Measurements from ENCODE around the gene GTPBP4. TPM values are rescaled to one million over a fixed set of nuclear protein-coding genes. Genes with fewer than 3 reads are reported as not detected.

GTPBP4 gene
- total RNA-seq, 2 experiments from 2014 or later: 50.3 to 53.7 TPM

DNA sequence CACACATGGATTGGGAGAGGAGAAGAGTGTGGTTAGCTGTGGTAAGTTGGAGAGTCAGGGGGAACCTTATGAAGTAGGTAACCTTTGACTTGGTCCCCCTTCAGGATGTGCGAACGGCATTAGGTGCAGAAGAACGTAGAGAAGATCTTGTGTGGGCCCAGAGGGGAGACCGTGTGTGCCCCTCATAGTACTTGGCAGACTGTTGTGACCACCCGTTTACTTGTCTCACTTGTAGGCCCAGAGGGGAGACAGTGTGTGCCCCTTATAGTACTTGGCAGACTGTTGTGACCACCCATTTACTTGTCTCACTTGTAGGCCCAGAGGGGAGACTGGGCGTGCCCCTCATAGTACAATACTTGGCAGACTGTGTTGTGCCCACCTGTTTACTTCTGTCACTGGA is 2.6 kb downstream of the GTPBP4 start:
- Mint-ChIP-seq H3K4me3 (peak overlapping the region; percentile 70), H3K27ac (peak overlapping the region; percentile 62), H3K27me3 (no peaks in the 10 kb centered on the region), H3K9me3 (no peaks in the 10 kb centered on the region), H3K36me3 (ENCODE audit: low read depth) (peaks cover 66% of the 10 kb centered on the region), H3K4me1 (ENCODE audit: low read depth) (peaks cover 46% of the 10 kb centered on the region)
- Histone ChIP-seq H3K27ac (ENCODE audit: low read depth in 1 of 2, low read length in 2 of 2) (no peak overlapping the region), H3K4me3 (ENCODE audit: low read length) (no peak overlapping the region), H3K27me3 (ENCODE audit: control insufficient read depth in 1 of 2, insufficient read depth in 2 of 2, low read length in 2 of 2) (no peaks in the 10 kb centered on the region), H3K4me1 (ENCODE audit: insufficient read depth, low read length) (peaks cover 23% of the 10 kb centered on the region), H3K36me3 (ENCODE audit: insufficient read depth, low read length) (peaks cover 35% of the 10 kb centered on the region), H3K9me3 (ENCODE audit: control insufficient read depth in 1 of 2, insufficient read depth in 1 of 2, low read length in 2 of 2) (no peaks in the 10 kb centered on the region)
- ChIA-PET POLR2A (no interaction called here), CTCF (no interaction called here)
- DNase-seq (no peak), ATAC-seq (ENCODE audit: poor library complexity) (no peak)
- intact Hi-C loops (cut with DNase I, micrococcal nuclease): no loop called here
- TF ChIP-seq, protein P1, sequence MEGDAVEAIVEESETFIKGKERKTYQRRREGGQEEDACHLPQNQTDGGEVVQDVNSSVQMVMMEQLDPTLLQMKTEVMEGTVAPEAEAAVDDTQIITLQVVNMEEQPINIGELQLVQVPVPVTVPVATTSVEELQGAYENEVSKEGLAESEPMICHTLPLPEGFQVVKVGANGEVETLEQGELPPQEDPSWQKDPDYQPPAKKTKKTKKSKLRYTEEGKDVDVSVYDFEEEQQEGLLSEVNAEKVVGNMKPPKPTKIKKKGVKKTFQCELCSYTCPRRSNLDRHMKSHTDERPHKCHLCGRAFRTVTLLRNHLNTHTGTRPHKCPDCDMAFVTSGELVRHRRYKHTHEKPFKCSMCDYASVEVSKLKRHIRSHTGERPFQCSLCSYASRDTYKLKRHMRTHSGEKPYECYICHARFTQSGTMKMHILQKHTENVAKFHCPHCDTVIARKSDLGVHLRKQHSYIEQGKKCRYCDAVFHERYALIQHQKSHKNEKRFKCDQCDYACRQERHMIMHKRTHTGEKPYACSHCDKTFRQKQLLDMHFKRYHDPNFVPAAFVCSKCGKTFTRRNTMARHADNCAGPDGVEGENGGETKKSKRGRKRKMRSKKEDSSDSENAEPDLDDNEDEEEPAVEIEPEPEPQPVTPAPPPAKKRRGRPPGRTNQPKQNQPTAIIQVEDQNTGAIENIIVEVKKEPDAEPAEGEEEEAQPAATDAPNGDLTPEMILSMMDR (IDR thresholded peaks at IDR 0.05): no peak

- ChIA-PET POLR2A (no interaction called here), CTCF (no interaction called here)
Measured at GRCh38 chr10:992467-992866, 4.2 kb downstream of the GTPBP4 start.

GRCh38 chr10:992871-993270 is 4.6 kb downstream of the GTPBP4 start:
- Histone ChIP-seq H3K36me3 (ENCODE audit: insufficient read depth, low read length) (peaks cover 56% of the 10 kb centered on the region), H3K27ac (ENCODE audit: low read depth in 1 of 2, low read length in 2 of 2) (no peak overlapping the region), H3K4me1 (ENCODE audit: insufficient read depth, low read length) (peaks cover 15% of the 10 kb centered on the region), H3K9me3 (ENCODE audit: control insufficient read depth in 1 of 2, insufficient read depth in 1 of 2, low read length in 2 of 2) (no peaks in the 10 kb centered on the region), H3K4me3 (ENCODE audit: low read length) (no peak overlapping the region), H3K27me3 (ENCODE audit: control insufficient read depth in 1 of 2, insufficient read depth in 2 of 2, low read length in 2 of 2) (no peaks in the 10 kb centered on the region)
- intact Hi-C loops (cut with DNase I, micrococcal nuclease): no loop called here
- DNase-seq (no peak), ATAC-seq (ENCODE audit: poor library complexity) (no peak)
- no peaks in the 10 kb centered on the region for H3K27me3 Mint-ChIP-seq
- H3K4me1 Mint-ChIP-seq (ENCODE audit: low read depth): peaks cover 34% of the 10 kb centered on the region
- ChIA-PET CTCF (no interaction called here), POLR2A (no interaction called here)
- TF ChIP-seq, protein P1 (IDR thresholded peaks at IDR 0.05): no peak
- H3K9me3 Mint-ChIP-seq: no peaks in the 10 kb centered on the region
- peak overlapping the region; percentile 42 for H3K4me3 Mint-ChIP-seq
- no peak overlapping the region for H3K27ac Mint-ChIP-seq
- H3K36me3 Mint-ChIP-seq (ENCODE audit: low read depth): peaks cover 84% of the 10 kb centered on the region

More at GRCh38 chr10:992467-992866, 4.2 kb downstream of the GTPBP4 start:
- Histone ChIP-seq H3K27me3 (ENCODE audit: control insufficient read depth in 1 of 2, insufficient read depth in 2 of 2, low read length in 2 of 2) (no peaks in the 10 kb centered on the region), H3K9me3 (ENCODE audit: control insufficient read depth in 1 of 2, insufficient read depth in 1 of 2, low read length in 2 of 2) (no peaks in the 10 kb centered on the region), H3K36me3 (ENCODE audit: insufficient read depth, low read length) (peaks cover 52% of the 10 kb centered on the region), H3K4me1 (ENCODE audit: insufficient read depth, low read length) (peaks cover 19% of the 10 kb centered on the region), H3K4me3 (ENCODE audit: low read length) (no peak overlapping the region), H3K27ac (ENCODE audit: low read depth in 1 of 2, low read length in 2 of 2) (no peak overlapping the region)
- no peak for ATAC-seq (ENCODE audit: poor library complexity)
- no peak for DNase-seq
- Mint-ChIP-seq H3K27ac (no peak overlapping the region), H3K9me3 (no peaks in the 10 kb centered on the region), H3K4me3 (peak overlapping the region; percentile 13), H3K36me3 (ENCODE audit: low read depth) (peaks cover 81% of the 10 kb centered on the region), H3K4me1 (ENCODE audit: low read depth) (peaks cover 38% of the 10 kb centered on the region), H3K27me3 (no peaks in the 10 kb centered on the region)
- intact Hi-C loops (cut with DNase I, micrococcal nuclease): no loop called here
- TF ChIP-seq, protein P1 (IDR thresholded peaks at IDR 0.05): no peak

Measured in CD4-positive, alpha-beta T cell (primary cell).